Prostate gland (tissue), 2 donors: ENCODE measurements around the gene SLC25A11.

Experiments used
- CTCF ChIP-seq, 4 experiments: fragments of 200-600 bp in 2 of 4; fragments of 450-650 bp in 2 of 4; sonication (generic) in 2 of 4; IDR thresholded peaks; 1 replicate in 3 of 4; 2 replicates in 1 of 4; pipeline ENCODE4 v1.5.1; 2016 to 2019; ENCODE audit warnings: antibody characterized with exemption in 4 of 4, mild to moderate bottlenecking in 2 of 4, moderate library complexity in 2 of 4
- POLR2A ChIP-seq: fragments of 450-650 bp; IDR thresholded peaks from one replicate; pipeline ENCODE4 v1.6.1; 2016; ENCODE audit warnings: antibody characterized with exemption, mild to moderate bottlenecking

GRCh38 chr17:4932756-4933155, 7.1 kb downstream of the SLC25A11 start:
- TF ChIP-seq CTCF (IDR thresholded peaks at IDR 0.05) (no peak), POLR2A (no peak)
